ENCODE measurements around the gene SKAP2. TPM values are rescaled to one million over a fixed set of nuclear protein-coding genes. Genes with fewer than 3 reads are reported as not detected.

Gene SKAP2
- polyA plus RNA-seq, 1 donor from 2014 or later, result 3.6 TPM

GRCh38 chr7:26792576-26792975 lies 71.8 kb downstream of the SKAP2 start:
- no peaks in the 10 kb centered on the region for H3K9me2 ChIP-seq (ENCODE audit: insufficient read depth, low read length)
- H3K4me3 ChIP-seq (ENCODE audit: low read length), result no peak overlapping the region
- no peak overlapping the region for H3K4me2 ChIP-seq (ENCODE audit: low read length)
- no peaks in the 10 kb centered on the region for H3K79me2 ChIP-seq (replicated peaks; ENCODE audit: insufficient read depth, low read length)
- H3F3A ChIP-seq (ENCODE audit: insufficient read depth, low read length, poor library complexity, severe bottlenecking), result no peaks in the 10 kb centered on the region
- H2AFZ ChIP-seq (ENCODE audit: low read depth, low read length), result no peak overlapping the region
- H3K9me3 ChIP-seq (ENCODE audit: low read length), result no peaks in the 10 kb centered on the region
- H3K9ac ChIP-seq (ENCODE audit: low read length), result no peak overlapping the region
- H3K27ac ChIP-seq (ENCODE audit: low read length), result no peak overlapping the region
- H3K27me3 ChIP-seq (ENCODE audit: insufficient read depth, low read depth, low read length), result no peaks in the 10 kb centered on the region
- H3K36me3 ChIP-seq (ENCODE audit: insufficient read depth, low read length), result no peaks in the 10 kb centered on the region
- TF ChIP-seq EP300 (conservative IDR thresholded peaks at IDR 0.05; ENCODE audit: poor library complexity, severe bottlenecking) (no peak), MXI1 (conservative IDR thresholded peaks at IDR 0.05; ENCODE audit: poor library complexity, severe bottlenecking) (no peak), CTCF (IDR thresholded peaks at IDR 0.05; ENCODE audit: poor library complexity, severe bottlenecking) (no peak)
- H4K20me1 ChIP-seq (ENCODE audit: insufficient read depth), result no peaks in the 10 kb centered on the region

GRCh38 chr7:26792006-26792405 lies 72.4 kb downstream of the SKAP2 start:
- Histone ChIP-seq H2AFZ (ENCODE audit: low read depth, low read length) (no peak overlapping the region), H3K4me2 (ENCODE audit: low read length) (no peak overlapping the region), H3K9ac (ENCODE audit: low read length) (no peak overlapping the region), H3K36me3 (ENCODE audit: insufficient read depth, low read length) (no peaks in the 10 kb centered on the region), H3K9me2 (ENCODE audit: insufficient read depth, low read length) (no peaks in the 10 kb centered on the region), H3K4me3 (ENCODE audit: low read length) (no peak overlapping the region), H3K27ac (ENCODE audit: low read length) (no peak overlapping the region), H3K27me3 (ENCODE audit: insufficient read depth, low read depth, low read length) (no peaks in the 10 kb centered on the region), H3K79me2 (replicated peaks; ENCODE audit: insufficient read depth, low read length) (no peaks in the 10 kb centered on the region), H3F3A (ENCODE audit: insufficient read depth, low read length, poor library complexity, severe bottlenecking) (no peaks in the 10 kb centered on the region), H4K20me1 (ENCODE audit: insufficient read depth) (no peaks in the 10 kb centered on the region), H3K9me3 (ENCODE audit: low read length) (no peaks in the 10 kb centered on the region)
- TF ChIP-seq RAD21 (conservative IDR thresholded peaks at IDR 0.05) (no peak), MXI1 (conservative IDR thresholded peaks at IDR 0.05; ENCODE audit: poor library complexity, severe bottlenecking) (no peak)

GRCh38 chr7:26789481-26790184 lies 74.8 kb downstream of the SKAP2 start:
- no peaks in the 10 kb centered on the region for H3K9me2 ChIP-seq (ENCODE audit: insufficient read depth, low read length)
- H2AFZ ChIP-seq (ENCODE audit: low read depth, low read length), result no peak overlapping the region
- no peaks in the 10 kb centered on the region for H3K9me3 ChIP-seq (ENCODE audit: low read length)
- no peak overlapping the region for H3K4me2 ChIP-seq (ENCODE audit: low read length)
- H3K9ac ChIP-seq (ENCODE audit: low read length), result no peak overlapping the region
- H3K79me2 ChIP-seq (replicated peaks; ENCODE audit: insufficient read depth, low read length), result no peaks in the 10 kb centered on the region
- H3K27me3 ChIP-seq (ENCODE audit: insufficient read depth, low read depth, low read length), result no peaks in the 10 kb centered on the region
- no peaks in the 10 kb centered on the region for H3K36me3 ChIP-seq (ENCODE audit: insufficient read depth, low read length)
- no peak overlapping the region for H3K4me3 ChIP-seq (ENCODE audit: low read length)
- H3K27ac ChIP-seq (ENCODE audit: low read length), result no peak overlapping the region
- no peaks in the 10 kb centered on the region for H4K20me1 ChIP-seq (ENCODE audit: insufficient read depth)
- H3F3A ChIP-seq (ENCODE audit: insufficient read depth, low read length, poor library complexity, severe bottlenecking), result no peaks in the 10 kb centered on the region
- TF ChIP-seq EP300 (conservative IDR thresholded peaks at IDR 0.05; ENCODE audit: poor library complexity, severe bottlenecking), result no peak
- no peak for TF ChIP-seq CTCF (IDR thresholded peaks at IDR 0.05; ENCODE audit: poor library complexity, severe bottlenecking)
- no peak for TF ChIP-seq SMC3 (conservative IDR thresholded peaks at IDR 0.05; ENCODE audit: poor library complexity)
- no peak for TF ChIP-seq TAF1 (IDR thresholded peaks at IDR 0.05; ENCODE audit: low read depth)
- TF ChIP-seq RAD21 (conservative IDR thresholded peaks at IDR 0.05), result no peak
- no peak for TF ChIP-seq POLR2AphosphoS5 (IDR thresholded peaks at IDR 0.05)
- no peak for TF ChIP-seq EZH2 (IDR thresholded peaks at IDR 0.05; ENCODE audit: borderline replicate concordance, insufficient read depth, low read length, poor library complexity, severe bottlenecking)
- TF ChIP-seq REST (IDR thresholded peaks at IDR 0.05; ENCODE audit: borderline replicate concordance), result no peak
- TF ChIP-seq MXI1 (conservative IDR thresholded peaks at IDR 0.05; ENCODE audit: poor library complexity, severe bottlenecking), result no peak
